HG03196 (cell line): Measurements from ENCODE around the gene KRT37.

Experiments
- ATAC-seq: cut with Tn5 transposase; IDR thresholded peaks from one replicate; pipeline ENCODE4 v1.9.1; 2021; ENCODE audit not compliant: unreplicated experiment

KRT37 gene

GRCh38 chr17:41424111-41424635 is at the start of gene KRT37:
KRT37 (minus strand) TSS chr17:41424585; CDS start chr17:41424523, 62 bp downstream.
- no peak for ATAC-seq

- no peak for ATAC-seq
These were observed 44.0 kb upstream of the KRT37 start for GRCh38 chr17:41468346-41468745.

GRCh38 chr17:41467561-41467960 is 43.2 kb upstream of the KRT37 start:
- ATAC-seq, result no peak

DNA sequence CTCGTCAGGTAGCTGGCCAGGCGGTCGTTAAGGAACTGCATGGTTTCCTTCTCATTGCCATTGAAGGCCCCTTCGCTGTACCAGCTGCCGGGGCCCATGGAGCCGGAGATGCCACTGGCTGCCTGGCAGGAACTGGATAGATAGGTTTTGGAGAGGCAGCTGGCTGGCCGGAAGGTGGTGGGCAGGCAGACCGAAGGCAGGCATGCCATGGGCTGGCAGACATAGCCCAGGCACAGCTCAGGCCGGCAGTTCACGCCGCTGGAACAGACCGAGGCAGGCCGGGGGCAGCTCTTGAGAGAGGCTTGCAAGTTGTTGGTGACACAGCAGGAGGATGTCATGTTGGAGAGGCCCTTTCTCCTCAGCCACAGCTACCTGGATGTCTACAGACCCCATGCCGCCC is 42.6 kb upstream of the KRT37 start, which contains the start of gene KRT32:
Gene KRT32 (minus strand): TSS at position 399 of the 400 bp plus-strand sequence. CDS start 61 bp downstream, at position 338.
- ATAC-seq, result no peak

DNA sequence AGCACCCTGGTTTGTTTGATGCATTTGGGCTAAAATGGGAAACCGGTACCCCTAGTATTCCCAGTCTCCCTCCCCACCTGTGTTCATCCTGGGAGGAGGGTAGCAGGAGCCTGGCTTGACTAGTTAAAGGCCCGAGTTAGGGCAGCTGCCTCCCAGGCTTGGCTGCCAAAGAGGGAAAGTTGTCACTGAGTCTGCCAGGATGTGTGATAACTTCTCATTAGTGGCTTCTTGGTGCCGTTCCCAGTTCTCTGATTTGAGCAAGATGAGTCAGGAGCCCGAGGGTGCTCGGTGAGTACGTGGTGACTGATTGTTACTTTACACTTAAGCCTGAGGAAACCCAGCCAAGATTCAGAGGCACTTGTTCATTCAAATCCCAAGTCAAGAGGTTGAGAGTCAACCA is 40.3 kb upstream of the KRT37 start:
- no peak for ATAC-seq

DNA sequence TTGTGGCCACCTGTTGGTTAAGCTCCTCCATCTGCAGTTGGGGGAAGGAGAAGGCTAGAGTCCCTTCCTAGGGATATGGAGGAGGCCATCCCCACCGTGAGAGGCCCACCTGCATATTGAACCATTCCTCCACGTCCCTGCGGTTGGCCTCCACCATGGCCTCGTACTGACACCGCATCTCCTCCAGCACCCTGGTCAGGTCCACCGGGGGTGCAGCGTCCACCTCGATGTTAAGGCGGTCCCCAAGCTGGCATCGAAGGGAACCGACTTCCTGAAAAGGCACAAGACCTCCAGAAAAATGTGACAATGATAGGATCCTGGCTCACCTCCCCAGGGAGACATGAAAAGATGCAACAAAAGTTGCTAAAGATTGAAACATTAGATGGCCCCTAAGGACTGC is 39.8 kb upstream of the KRT37 start:
- no peak for ATAC-seq

- ATAC-seq, result no peak
These were observed 39.4 kb upstream of the KRT37 start for GRCh38 chr17:41463746-41464145.

DNA sequence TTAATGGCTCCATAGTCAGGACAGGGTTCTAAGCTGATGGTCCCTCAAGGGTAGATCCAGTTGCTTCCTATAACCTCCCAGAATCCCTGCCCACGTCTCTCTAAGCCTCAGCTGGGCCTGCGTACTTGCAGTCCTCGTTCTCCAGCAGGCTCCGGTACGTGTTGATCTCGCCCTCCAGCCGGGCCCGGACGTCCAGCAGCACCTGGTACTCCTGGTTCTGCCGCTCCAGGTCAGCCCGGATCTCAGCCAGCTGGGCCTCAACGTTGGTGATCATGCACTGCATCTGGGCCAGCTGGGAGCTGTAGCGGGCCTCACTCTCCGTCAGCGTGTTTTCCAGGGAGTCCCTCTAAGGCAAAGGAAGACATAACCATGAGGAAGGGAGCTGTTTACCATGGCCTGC is 38.3 kb upstream of the KRT37 start:
- no peak for ATAC-seq

DNA sequence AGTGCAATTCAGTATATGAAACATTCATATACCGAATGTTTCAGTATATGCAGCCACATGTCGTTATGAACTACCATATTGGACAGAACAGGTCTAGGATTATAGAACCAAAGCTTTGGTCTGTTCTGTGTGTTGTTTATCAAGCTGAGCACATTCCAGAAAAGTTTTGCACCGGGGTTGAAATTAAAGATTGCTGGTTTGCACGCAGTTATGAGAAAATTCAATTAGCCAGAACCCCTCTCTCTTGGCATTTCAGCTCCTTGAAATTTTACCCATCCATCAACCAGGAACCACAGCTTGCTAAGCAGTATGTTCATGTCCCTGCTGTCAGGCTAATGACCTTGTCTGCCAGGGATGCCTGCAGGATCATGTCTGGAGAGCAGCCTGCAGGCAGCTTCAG is 33.3 kb upstream of the KRT37 start:
- ATAC-seq, result no peak

DNA sequence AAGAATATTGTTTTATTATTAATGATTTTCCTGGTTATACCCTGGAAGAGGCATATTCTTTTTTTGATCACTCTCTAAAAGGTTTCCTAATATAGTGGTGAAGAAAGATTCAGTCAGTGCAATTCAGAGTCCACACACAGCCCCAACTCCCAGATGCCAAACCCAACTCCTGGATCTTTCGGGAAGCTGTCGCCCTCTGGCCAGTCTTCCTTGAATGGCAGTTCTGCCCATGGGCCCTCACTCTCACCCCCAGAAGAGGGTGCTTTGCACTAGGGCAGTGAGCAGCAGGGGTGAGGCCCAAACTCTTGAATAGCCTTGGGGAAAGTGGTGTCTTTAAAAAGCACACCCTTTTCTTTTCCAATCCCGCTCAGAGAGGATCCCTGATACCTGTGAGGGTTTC is 31.8 kb upstream of the KRT37 start:
- ATAC-seq, result no peak

DNA sequence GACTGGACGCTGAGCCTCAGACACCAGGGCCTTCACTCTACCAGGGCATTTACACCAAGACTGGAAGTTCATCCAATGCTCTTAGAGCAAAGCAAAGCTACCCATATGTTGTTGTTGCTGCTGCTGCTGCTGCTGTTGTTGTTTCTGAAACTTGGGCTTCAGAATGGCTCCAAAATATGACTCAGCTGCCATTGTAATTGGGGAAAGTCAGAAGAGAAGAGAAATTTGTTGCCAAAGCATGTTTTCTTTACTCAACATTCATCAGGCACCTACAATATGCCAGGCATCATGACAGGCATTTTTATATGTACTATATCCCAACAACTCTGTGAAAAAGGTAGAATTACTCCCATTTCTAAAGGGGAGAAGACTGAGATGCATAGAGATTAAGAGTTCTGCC is 30.9 kb upstream of the KRT37 start:
- ATAC-seq, result no peak

DNA sequence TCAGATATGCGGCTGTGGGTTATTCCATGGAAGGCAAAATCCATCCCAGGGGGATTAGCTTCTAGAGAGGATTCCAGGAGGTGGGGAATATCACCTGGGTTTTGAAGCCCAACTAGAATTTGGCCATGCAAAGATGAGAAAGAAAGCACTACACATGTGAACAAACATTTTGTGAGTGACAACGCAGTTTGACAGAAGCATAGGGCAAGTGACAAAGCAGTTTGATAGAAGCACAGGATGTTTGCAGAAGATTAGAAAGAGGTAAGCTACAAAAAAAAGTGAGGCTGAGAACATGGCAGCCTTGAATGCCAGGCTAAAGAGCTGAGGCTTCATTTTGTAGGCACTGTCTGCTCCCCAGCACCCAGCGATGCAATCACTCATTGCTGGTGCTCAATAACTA is 28.7 kb upstream of the KRT37 start:
- ATAC-seq, result no peak

DNA sequence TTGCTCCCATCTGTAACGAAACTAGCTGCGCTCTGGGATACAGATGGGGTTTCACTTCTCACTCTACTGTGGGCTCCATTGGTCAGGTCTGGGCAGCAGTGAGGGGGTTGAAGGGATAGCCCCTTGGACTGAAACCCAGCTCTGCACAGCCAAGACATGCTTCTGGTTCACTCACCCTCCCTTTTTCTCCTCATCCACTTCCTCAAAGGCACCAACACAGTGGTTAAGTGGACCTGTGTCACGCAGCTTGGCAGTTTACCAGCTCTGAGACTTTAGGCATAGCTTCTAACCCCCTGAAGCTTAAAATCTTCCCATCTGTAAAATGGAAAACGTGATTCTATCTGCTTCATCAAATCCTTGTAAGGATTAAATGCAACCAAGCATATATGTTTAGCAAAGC is 27.9 kb upstream of the KRT37 start:
- no peak for ATAC-seq

GRCh38 chr17:41451154-41451728 is 26.9 kb upstream of the KRT37 start:
- ATAC-seq, result no peak

- ATAC-seq, result no peak
These were observed 24.6 kb upstream of the KRT37 start for GRCh38 chr17:41449008-41449407.

DNA sequence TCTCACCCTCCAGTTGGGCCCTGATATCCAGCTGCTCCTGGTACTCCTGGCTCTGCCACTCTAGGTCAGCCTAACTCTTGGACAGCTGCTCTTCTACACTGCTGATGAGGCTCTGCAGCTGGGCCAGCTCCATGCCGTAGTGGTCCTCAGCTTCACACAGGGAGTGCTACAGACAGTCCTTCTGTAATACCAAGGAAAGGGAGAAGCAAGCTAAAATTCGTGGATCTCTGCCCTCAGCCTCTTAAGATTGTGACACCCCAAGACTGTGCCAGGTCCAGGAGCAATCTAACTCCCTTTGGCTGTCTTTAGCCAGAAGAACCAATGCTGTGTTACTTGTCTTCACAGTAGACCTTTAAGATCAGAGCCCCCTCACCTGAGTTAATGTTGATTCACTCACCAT is 24.1 kb upstream of the KRT37 start:
- no peak for ATAC-seq

- no peak for ATAC-seq
These were observed 22.4 kb upstream of the KRT37 start for GRCh38 chr17:41446806-41447205.

- no peak for ATAC-seq
These were observed 20.3 kb upstream of the KRT37 start for GRCh38 chr17:41444640-41445039.

- ATAC-seq, result no peak
These were observed 19.8 kb upstream of the KRT37 start for GRCh38 chr17:41444186-41444585.

DNA sequence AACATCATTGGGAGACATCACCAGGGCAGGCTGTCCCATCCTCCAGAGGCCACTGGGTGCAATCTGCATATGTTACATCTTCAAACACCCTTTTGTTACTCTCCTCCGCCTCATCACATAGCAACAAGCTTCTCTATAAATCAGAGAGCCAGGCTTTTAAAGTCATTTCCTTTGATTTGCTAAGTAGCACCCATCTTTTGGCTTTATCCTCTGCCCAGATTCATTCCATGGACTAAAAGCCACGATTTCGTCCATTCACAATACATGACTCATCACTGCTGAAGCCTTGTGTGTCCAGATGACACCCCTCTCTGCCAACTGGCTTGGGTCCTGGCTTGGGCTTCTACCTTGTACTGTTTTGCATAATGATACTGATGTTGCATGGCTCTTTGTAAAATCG is 18.4 kb upstream of the KRT37 start:
- no peak for ATAC-seq

GRCh38 chr17:41440531-41441033 is 16.2 kb upstream of the KRT37 start, which contains the start of gene KRT38:
KRT38 (minus strand) TSS chr17:41440983; CDS start chr17:41440921, 62 bp downstream.
- ATAC-seq, result no peak

DNA sequence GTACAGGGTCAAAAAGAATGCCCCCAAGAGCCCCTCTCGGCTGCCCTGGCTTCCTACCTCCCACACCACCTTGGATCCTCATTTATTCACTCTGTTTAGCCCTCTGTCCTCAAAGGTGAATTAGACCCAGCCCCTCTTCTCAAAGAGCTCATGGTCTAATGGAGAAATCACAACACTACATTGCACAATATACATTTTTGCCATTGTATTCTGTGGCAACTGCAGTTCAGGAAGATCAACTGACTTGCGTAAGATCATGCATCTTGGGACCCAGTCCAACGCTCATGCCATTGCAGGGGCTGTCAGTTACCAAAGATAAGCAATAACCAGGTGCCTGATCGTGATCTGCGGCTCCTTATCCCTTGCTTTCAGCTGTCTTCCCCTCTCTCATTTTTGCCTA is 15.0 kb upstream of the KRT37 start:
- no peak for ATAC-seq

DNA sequence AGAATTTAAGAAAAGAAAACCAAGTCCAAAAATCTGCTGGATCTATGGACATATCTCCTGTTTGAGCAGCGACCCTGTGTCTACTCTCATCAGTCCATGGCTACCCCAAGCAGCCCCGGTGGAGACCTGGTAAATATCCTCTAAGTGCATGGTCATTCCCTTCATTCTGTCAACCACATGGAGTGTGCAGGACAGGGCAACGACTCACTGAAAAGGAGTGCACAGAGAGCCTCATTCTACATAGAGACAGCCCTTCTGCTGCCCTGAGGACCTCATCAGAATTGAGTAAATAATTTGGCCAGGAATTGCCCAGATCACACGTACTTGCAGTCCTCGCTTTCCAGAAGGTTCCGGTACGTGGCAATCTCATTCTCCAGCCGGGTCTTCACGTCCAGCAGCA is 13.4 kb upstream of the KRT37 start:
- ATAC-seq, result no peak
